ENCODE measurements around the gene BMPR1B.

DNA sequence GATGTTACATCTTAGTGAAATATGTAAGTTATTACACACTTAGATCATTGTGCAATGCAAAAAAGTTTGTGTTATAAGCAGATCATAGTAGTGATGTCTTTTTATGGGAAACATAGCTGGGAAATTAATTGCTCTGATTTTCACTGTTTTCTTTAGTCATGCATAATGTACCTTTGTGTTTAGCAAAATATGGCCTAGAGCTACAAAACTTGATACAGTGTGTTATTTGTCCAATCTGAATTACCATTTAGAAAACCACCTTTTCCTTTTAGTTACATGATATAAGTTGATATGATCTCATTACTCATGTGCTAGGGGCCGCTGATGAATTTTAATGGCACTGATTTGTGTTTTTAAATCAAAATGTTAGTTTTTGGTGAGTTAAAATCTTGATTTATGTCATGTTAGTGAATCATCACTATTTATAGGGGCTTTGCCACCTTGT lies 2.0 kb downstream of the BMPR1B start:
- TF ChIP-seq CTCF (IDR thresholded peaks at IDR 0.05) (no peak), POLR2A (IDR thresholded peaks at IDR 0.05) (no peak)

All from right lobe of liver (tissue), 4 donors.